ENCODE measurements around the gene SPATS2L.

Gene SPATS2L

GRCh38 chr2:200301953-200302858 is 4.3 kb upstream of the SPATS2L start:
- TF ChIP-seq CTCF (IDR thresholded peaks at IDR 0.05; ENCODE audit: borderline replicate concordance, insufficient read depth, low read depth, low read length): no peak
- no peak overlapping the region for H3K4me3 ChIP-seq (ENCODE audit: low read depth, low read length)

- TF ChIP-seq CTCF (IDR thresholded peaks at IDR 0.05; ENCODE audit: borderline replicate concordance, insufficient read depth, low read depth, low read length): no peak
- H3K4me3 ChIP-seq (ENCODE audit: low read depth, low read length): no peak overlapping the region
These were observed 3.4 kb upstream of the SPATS2L start for GRCh38 chr2:200302940-200303727.

DNA sequence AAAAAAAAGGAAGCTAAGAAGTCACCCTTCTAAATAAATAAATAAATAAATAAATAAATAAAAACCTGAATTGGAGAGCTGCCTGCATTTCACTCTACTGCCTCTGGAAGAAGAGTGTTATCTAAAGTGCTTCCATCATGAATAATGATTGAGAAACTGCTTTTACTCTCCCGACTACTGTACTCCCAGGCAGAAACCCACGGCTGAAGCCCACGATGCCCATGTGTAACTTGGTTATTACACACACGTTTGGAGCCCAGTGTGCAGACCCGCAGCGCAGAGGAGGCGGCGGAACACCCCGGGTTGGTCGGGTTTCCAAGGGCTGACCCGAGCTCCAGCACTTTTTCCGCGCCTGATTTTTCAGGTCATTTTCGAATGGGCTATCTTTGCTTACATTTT is 697 bp upstream of the SPATS2L start:
- peak overlapping the region; percentile 38 for H3K4me3 ChIP-seq (ENCODE audit: low read depth, low read length)
- no peak for TF ChIP-seq CTCF (IDR thresholded peaks at IDR 0.05; ENCODE audit: borderline replicate concordance, insufficient read depth, low read depth, low read length)

- no peak for TF ChIP-seq CTCF (IDR thresholded peaks at IDR 0.05; ENCODE audit: borderline replicate concordance, insufficient read depth, low read depth, low read length)
These were observed 634 bp downstream of the SPATS2L start for GRCh38 chr2:200306931-200307723.

DNA sequence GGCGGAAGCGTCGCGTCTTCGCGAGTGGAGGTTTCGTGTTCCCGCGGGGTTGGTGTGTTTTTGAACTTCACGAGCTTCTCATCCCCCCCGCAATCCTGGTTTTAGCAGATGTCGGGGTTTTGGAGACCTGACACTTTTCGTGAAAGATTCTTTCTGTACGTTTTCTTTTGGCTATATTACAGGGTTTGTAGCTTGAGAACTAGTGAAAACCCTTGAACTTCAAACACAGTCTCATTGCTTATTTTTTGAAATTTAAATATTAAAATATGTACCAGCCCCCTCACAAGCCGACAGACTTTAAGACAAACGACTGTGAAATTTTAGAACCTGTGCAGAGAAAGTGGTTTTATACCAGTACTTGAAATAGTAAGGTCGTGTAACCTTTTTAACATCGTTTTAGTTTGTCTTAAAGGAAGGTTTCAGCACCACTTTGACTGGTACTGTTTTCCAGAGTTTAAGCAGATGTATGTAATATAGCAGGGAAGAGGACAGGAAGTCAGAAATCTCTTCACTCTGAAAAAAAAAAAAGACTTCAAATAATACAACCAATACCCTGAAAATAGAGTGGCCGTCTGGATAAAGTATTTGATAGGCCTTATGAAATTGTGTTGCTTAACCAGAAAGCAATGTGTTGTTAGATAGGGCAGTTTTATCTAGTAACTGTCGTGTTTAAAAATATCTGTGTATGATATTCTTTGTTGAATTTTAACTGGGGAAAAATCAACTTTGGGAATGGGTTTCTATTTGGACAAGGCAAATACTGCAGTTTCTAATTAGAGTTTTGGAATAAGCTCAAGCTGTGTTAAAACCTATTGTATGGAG is 1.4 kb downstream of the SPATS2L start:
- TF ChIP-seq CTCF (IDR thresholded peaks at IDR 0.05; ENCODE audit: borderline replicate concordance, insufficient read depth, low read depth, low read length): no peak
- peak overlapping the region; percentile 57 for H3K4me3 ChIP-seq (ENCODE audit: low read depth, low read length)

More at GRCh38 chr2:200306931-200307723, 634 bp downstream of the SPATS2L start:
- peak overlapping the region; percentile 57 for H3K4me3 ChIP-seq (ENCODE audit: low read depth, low read length)
